MCF 10A (cell line): ENCODE measurements around the gene NUB1. TPM values are rescaled to one million over a fixed set of nuclear protein-coding genes. Genes with fewer than 3 reads are reported as not detected.

Experiments
- BruUV-seq: library from RNA; stranded (reverse); fragments of 400-500 nt; replicated peaks from 2 replicates; lab custom pipeline; 2021; lab: Mats Ljungman, UMichigan
- CTCF ChIA-PET: fragments of 300-600 bp; sonication (Branson Sonifier 250); formaldehyde crosslinking; extraction: SDS; loops from one replicate; lab custom pipeline; 2021; ENCODE audit warnings: antibody characterized with exemption, inconsistent platforms; lab: Yijun Ruan, JAX
- POLR2A ChIA-PET: fragments of 300-600, 350-650 bp; sonication (Branson Sonifier 250); formaldehyde crosslinking; extraction: SDS; loops from one replicate; lab custom pipeline; 2020; ENCODE audit warnings: antibody characterized with exemption, inconsistent platforms; lab: Yijun Ruan, JAX
- DNase-seq: peaks from one replicate; pipeline ENCODE4 v3.0.0-alpha.2; 2018; ENCODE audit not compliant: unreplicated experiment
- H3K27ac Mint-ChIP-seq: one replicate; pipeline ENCODE4 v1.8.0; 2022; ENCODE audit warnings: mild to moderate bottlenecking, low read depth, mixed read lengths; ENCODE audit not compliant: unreplicated experiment
- H3K27me3 Mint-ChIP-seq: one replicate; pipeline ENCODE4 v1.8.0; 2022; ENCODE audit warnings: mixed read lengths; ENCODE audit not compliant: insufficient read depth, unreplicated experiment
- H3K36me3 Mint-ChIP-seq: one replicate; pipeline ENCODE4 v1.8.0; 2022; ENCODE audit warnings: mild to moderate bottlenecking, moderate library complexity, mixed read lengths; ENCODE audit not compliant: insufficient read depth, unreplicated experiment
- H3K4me1 Mint-ChIP-seq: one replicate; pipeline ENCODE4 v1.8.0; 2022; ENCODE audit warnings: mixed read lengths; ENCODE audit not compliant: insufficient read depth, unreplicated experiment
- H3K4me3 Mint-ChIP-seq: one replicate; pipeline ENCODE4 v1.8.0; 2022; ENCODE audit warnings: mild to moderate bottlenecking, moderate library complexity, mixed read lengths; ENCODE audit not compliant: unreplicated experiment
- H3K9me3 Mint-ChIP-seq: one replicate; pipeline ENCODE4 v1.8.0; 2022; ENCODE audit warnings: mixed read lengths; ENCODE audit not compliant: unreplicated experiment
- CTCF ChIP-seq: fragments of 200-600 bp; IDR thresholded peaks from one replicate; pipeline ENCODE4 v1.8.0; 2022; ENCODE audit warnings: antibody characterized with exemption, mild to moderate bottlenecking; ENCODE audit not compliant: unreplicated experiment
- intact Hi-C: fragments of 100-400 bp; cut with micrococcal nuclease; formaldehyde crosslinking; loops from 2 replicates; pipeline ENCODE4 v1.14.1; 2022
- total RNA-seq: library from RNA; stranded (reverse); gene quantifications from 2 replicates; pipeline ENCODE4 v1.2.3, GENCODE V29; 2022

The NUB1 gene
- total RNA-seq, 1 experiment from 2014 or later, result 53.3 TPM

- peaks cover 9% of the 10 kb centered on the region for H3K36me3 Mint-ChIP-seq
- intact Hi-C loops, result no loop called here
- H3K9me3 Mint-ChIP-seq, result no peaks in the 10 kb centered on the region
- ChIA-PET POLR2A (interaction anchor here (0.8 to 1.1 kb wide), 2 partner anchors 29 to 113 kb away, joined by 4 read pairs; no protein-coding TSS in a partner anchor), CTCF (interaction anchor here (0.7 to 1.5 kb wide), 5 partner anchors 9 to 28 kb away, joined by 3 to 5 read pairs (median 3); no protein-coding TSS in a partner anchor)
- H3K4me3 Mint-ChIP-seq, result no peak overlapping the region
- no peaks in the 10 kb centered on the region for H3K4me1 Mint-ChIP-seq
- no peak for DNase-seq
- H3K27me3 Mint-ChIP-seq, result no peaks in the 10 kb centered on the region
- BruUV-seq, result no TSS peak
- no peak for TF ChIP-seq CTCF
- H3K27ac Mint-ChIP-seq, result no peak overlapping the region
Measured at GRCh38 chr7:151339651-151340382, 1.8 kb upstream of the NUB1 start.

GRCh38 chr7:151340794-151341356 is 737 bp upstream of the NUB1 start:
- TF ChIP-seq CTCF, result no peak
- peaks cover 20% of the 10 kb centered on the region for H3K36me3 Mint-ChIP-seq

GRCh38 chr7:151342102-151342646 is 562 bp downstream of the NUB1 start:
- TF ChIP-seq CTCF, result no peak
- POLR2A ChIA-PET, result interaction anchor here (0.9 to 1.4 kb wide), 4 partner anchors 11 to 115 kb away, joined by 4 to 6 read pairs (median 5); partner anchors contain the start of gene ABCF2
- CTCF ChIA-PET, result interaction anchor here (0.6 to 3.5 kb wide), 5 partner anchors 9 to 231 kb away, joined by 3 to 38 read pairs (median 5); no protein-coding TSS in a partner anchor
- Mint-ChIP-seq H3K36me3 (peaks cover 33% of the 10 kb centered on the region), H3K27ac (peak overlapping the region; percentile 35), H3K4me1 (no peaks in the 10 kb centered on the region), H3K9me3 (no peaks in the 10 kb centered on the region), H3K4me3 (peak overlapping the region; percentile 77), H3K27me3 (no peaks in the 10 kb centered on the region)
- DNase-seq, result no peak
- intact Hi-C loops, result no loop called here
- TSS peak; percentile 76 for BruUV-seq

More at GRCh38 chr7:151340794-151341356, 737 bp upstream of the NUB1 start:
- intact Hi-C loops, result no loop called here
- ChIA-PET CTCF (interaction anchor here (0.7 to 1.5 kb wide), 6 partner anchors 8 to 929 kb away, joined by 3 to 6 read pairs (median 4); no protein-coding TSS in a partner anchor), POLR2A (interaction anchor here (0.7 to 1.4 kb wide), 8 partner anchors 10 to 225 kb away, joined by 3 to 6 read pairs (median 4); partner anchors contain the start of gene ABCF2)
- DNase-seq, result no peak
- H3K9me3 Mint-ChIP-seq, result no peaks in the 10 kb centered on the region
- H3K4me1 Mint-ChIP-seq, result no peaks in the 10 kb centered on the region
- no peaks in the 10 kb centered on the region for H3K27me3 Mint-ChIP-seq
- BruUV-seq, result no TSS peak
- no peak overlapping the region for H3K27ac Mint-ChIP-seq
- peak overlapping the region; percentile 77 for H3K4me3 Mint-ChIP-seq

GRCh38 chr7:151342811-151343210 is 1.2 kb downstream of the NUB1 start:
- H3K4me1 Mint-ChIP-seq, result no peaks in the 10 kb centered on the region
- H3K27me3 Mint-ChIP-seq, result no peaks in the 10 kb centered on the region
- intact Hi-C loops, result no loop called here
- peak overlapping the region; percentile 35 for H3K27ac Mint-ChIP-seq
- CTCF ChIA-PET, result interaction anchor here (0.6 to 3.5 kb wide), 5 partner anchors 24 to 379 kb away, joined by 3 to 38 read pairs (median 3); no protein-coding TSS in a partner anchor
- peak overlapping the region; percentile 77 for H3K4me3 Mint-ChIP-seq
- POLR2A ChIA-PET, result no interaction called here
- no peak for TF ChIP-seq CTCF
- DNase-seq, result no peak
- no TSS peak for BruUV-seq
- peaks cover 39% of the 10 kb centered on the region for H3K36me3 Mint-ChIP-seq
- no peaks in the 10 kb centered on the region for H3K9me3 Mint-ChIP-seq
